Heart left ventricle (tissue), 16 donors: ENCODE measurements around the gene FAM149B1. TPM values are rescaled to one million over a fixed set of nuclear protein-coding genes. Genes with fewer than 3 reads are reported as not detected.
A peak's percentile ranks its signal among the peaks of the same experiment; 100 is the strongest.

Source experiments
- ATAC-seq, 4 donors: fragments of 200-7000 bp; cut with Tn5 transposase; one replicate each; pipeline ENCODE4 v1.9.1; 2020 to 2022; ENCODE audit warnings: moderate library complexity in 4 of 4, mild to moderate bottlenecking in 3 of 4, moderate number of reproducible peaks in 1 of 4
- DNase-seq, 5 donors: peaks; one replicate each; pipeline ENCODE4 v3.0.0-alpha.2; 2020
- H3K27ac ChIP-seq, 12 donors: fragments of 200-600 bp; sonication (generic) in 4 of 12; one replicate each; pipeline versions ENCODE4 v1.5.0 to v1.8.0; 2016 to 2022; ENCODE audit warnings: mild to moderate bottlenecking in 2 of 12
- H3K27me3 ChIP-seq, 9 donors: fragments of 200-600 bp; sonication (generic) in 2 of 9; one replicate each; pipeline versions ENCODE4 v1.5.1 to v1.8.0; 2016 to 2022; ENCODE audit warnings: mild to moderate bottlenecking in 3 of 9
- H3K36me3 ChIP-seq, 9 donors: fragments of 200-600 bp; sonication (generic) in 2 of 9; one replicate each; pipeline versions ENCODE4 v1.5.0 to v1.8.0; 2018 to 2022; ENCODE audit warnings: mild to moderate bottlenecking in 2 of 9
- H3K4me1 ChIP-seq, 12 donors: fragments of 200-600 bp; sonication (generic) in 4 of 12; one replicate each; pipeline versions ENCODE4 v1.5.0 to v1.8.0; 2016 to 2022; ENCODE audit warnings: mild to moderate bottlenecking in 3 of 12
- H3K4me3 ChIP-seq, 12 donors: fragments of 200-600 bp; sonication (generic) in 4 of 12; one replicate each; pipeline versions ENCODE4 v1.5.0 to v1.8.0; 2017 to 2022; ENCODE audit warnings: mild to moderate bottlenecking in 9 of 12, moderate library complexity in 4 of 12
- H3K9me3 ChIP-seq, 12 donors: fragments of 200-600 bp; sonication (generic) in 4 of 12; one replicate each; pipeline versions ENCODE4 v1.5.0 to v1.8.0; 2016 to 2022; ENCODE audit warnings: mild to moderate bottlenecking in 1 of 12
- CTCF ChIP-seq, 12 donors: fragments of 200-600 bp; sonication (generic) in 4 of 12; IDR thresholded peaks; one replicate each; pipeline versions ENCODE4 v1.5.0 to v1.8.0; 2018 to 2022; ENCODE audit warnings: antibody characterized with exemption in 12 of 12, mild to moderate bottlenecking in 5 of 12
- POLR2A ChIP-seq, 2 donors: fragments of 450-650 bp; IDR thresholded peaks; one replicate each; pipeline ENCODE4 v1.6.1; 2017; ENCODE audit warnings: antibody characterized with exemption in 2 of 2, mild to moderate bottlenecking in 2 of 2, moderate library complexity in 2 of 2
- WGBS, 4 donors: extraction: QIAGEN DNeasy Blood & Tissue Kit in 2 of 4; methylation state at CpG; one replicate each; pipeline versions ENCODE4 v1.1.5 to v1.1.7; 2013 to 2018; 5-methylcytosine and 5-hydroxymethylcytosine counted together
- intact Hi-C, 10 donors: fragments of 100-400 bp; cut with DNase I; formaldehyde crosslinking; loops; one replicate each; pipeline versions ENCODE4 v1.11.1 to v1.14.2; 2022
- polyA plus RNA-seq, 2 donors: library from polyadenylated mRNA; stranded (reverse); fragments of 200-250 nt; gene quantifications; one replicate each; pipeline ENCODE4 v1.2.3, GENCODE V29; 2013
- total RNA-seq, 9 donors: library from RNA; depleted of rRNA in 2 of 9; stranded (reverse); fragments of >200 nt in 2 of 9; fragmentation: NEBNext Ultra II Directional in 3 of 9; extraction: Animal tissue kit (Norgen Biotek cat#: 25700) in 3 of 9; gene quantifications; one replicate each; pipeline versions ENCODE4 v1.1.0 to v1.2.4, GENCODE V29; 2016 to 2023
- donor health status: ischemic (EF 13 %, LVEDD 7.1; RV severe dilation, severe dysfunction).
- donor health status: healthy with polysubstance abuse.
- donor health status: DM: no; HTN: yes; CAD: no.
- donor health status: DM: no; HTN: no; CAD: no.
- donor health status: ischemic (EF 25% LVEDD 6.9; RV normal size, moderate dysfunction).
- donor health status: ischemic (EF 25% LVEDD 5.7; RV mildly dilated, moderate dysfunction).
- donor health status: healthy.
- donor health status: DM: yes; HTN: yes; CAD: no.
- donor health status: ischemic (EF 35%, LVEDD 5.7; RV mildly dilated, moderate dysfunction).
- donor health status: nonischemic (EF 11% LVEDD 7.7; RV severe dilation, severe dysfunction).
- donor health status: DM: yes; HTN: yes; CAD: no.
- donor health status: PGD.
- donor health status: ischemic (EF 29% LVEDD 5.4; RV normal size, mild dysfunction).
- donor health status: nonischemic (EF 23%, LVEDD 6.1; RV moderate dilation, normal function).

Gene FAM149B1
- total and polyA plus RNA-seq, 11 donors = 7.8 to 21.8 (median 17.8) TPM

- WGBS, 4 donors = 90 to 99% (median 93%) methylated on average over 3 of the region's 3 CpGs
- H3K27me3 ChIP-seq = no peaks in the 10 kb centered on the region
- H3K27ac ChIP-seq = no peak overlapping the region
- peaks cover 0 to 3% (median 0%) of the 10 kb centered on the region in 12 donors for H3K9me3 ChIP-seq
- H3K4me3 ChIP-seq = no peak overlapping the region
- ATAC-seq = no peak
- peaks cover 0 to 34% (median 19%) of the 10 kb centered on the region in 9 donors for H3K36me3 ChIP-seq
- TF ChIP-seq CTCF (IDR thresholded peaks at IDR 0.05) (no peak), POLR2A (IDR thresholded peaks at IDR 0.05) (no peak)
- peaks cover 0 to 6% (median 0%) of the 10 kb centered on the region in 12 donors for H3K4me1 ChIP-seq
- intact Hi-C loops = no loop called here
- no peak for DNase-seq
Measured at GRCh38 chr10:73205081-73205480, 37.2 kb downstream of the FAM149B1 start.

- H3K4me3 ChIP-seq = no peak overlapping the region
- intact Hi-C loops = no loop called here
- no peak for ATAC-seq
- peaks cover 0 to 37% (median 24%) of the 10 kb centered on the region in 9 donors for H3K36me3 ChIP-seq
- TF ChIP-seq CTCF (IDR thresholded peaks at IDR 0.05) (no peak), POLR2A (IDR thresholded peaks at IDR 0.05) (no peak)
- H3K27ac ChIP-seq = no peak overlapping the region
- DNase-seq = no peak
- H3K9me3 ChIP-seq = peaks cover 0 to 3% (median 0%) of the 10 kb centered on the region in 12 donors
- WGBS, 4 donors = 86 to 100% (median 96%) methylated on average over 1 of the region's 1 CpG
- no peaks in the 10 kb centered on the region for H3K27me3 ChIP-seq
- peaks cover 0 to 6% (median 0%) of the 10 kb centered on the region in 12 donors for H3K4me1 ChIP-seq
Measured at GRCh38 chr10:73205890-73206289, 38.0 kb downstream of the FAM149B1 start.

GRCh38 chr10:73206385-73206784 is 38.5 kb downstream of the FAM149B1 start:
- H3K27ac ChIP-seq = no peak overlapping the region
- DNase-seq = no peak
- peaks cover 0 to 6% (median 0%) of the 10 kb centered on the region in 12 donors for H3K4me1 ChIP-seq
- TF ChIP-seq CTCF (IDR thresholded peaks at IDR 0.05) = no peak
- TF ChIP-seq POLR2A (IDR thresholded peaks at IDR 0.05) = no peak
- H3K9me3 ChIP-seq = peaks cover 0 to 3% (median 0%) of the 10 kb centered on the region in 12 donors
- WGBS, 4 donors = 97 to 100% (median 98%) methylated on average over 5 of the region's 5 CpGs
- intact Hi-C loops = no loop called here
- H3K4me3 ChIP-seq = no peak overlapping the region
- H3K36me3 ChIP-seq = peaks cover 0 to 37% (median 27%) of the 10 kb centered on the region in 9 donors
- no peak for ATAC-seq
- no peaks in the 10 kb centered on the region for H3K27me3 ChIP-seq

GRCh38 chr10:73207883-73208282 is 40.0 kb downstream of the FAM149B1 start:
- intact Hi-C loops = no loop called here
- peak in 3 of 4 donors; percentile 45 to 62 (median 45) for ATAC-seq
- H3K9me3 ChIP-seq = peaks cover 0 to 3% (median 0%) of the 10 kb centered on the region in 12 donors
- peak in 2 of 5 donors; percentile 33 to 47 for DNase-seq
- TF ChIP-seq POLR2A (IDR thresholded peaks at IDR 0.05) = no peak
- no peak for TF ChIP-seq CTCF (IDR thresholded peaks at IDR 0.05)
- H3K36me3 ChIP-seq = peaks cover 0 to 46% (median 26%) of the 10 kb centered on the region in 9 donors
- H3K4me3 ChIP-seq = no peak overlapping the region
- no peaks in the 10 kb centered on the region for H3K27me3 ChIP-seq
- WGBS, 4 donors = 64 to 74% (median 72%) methylated on average over 2 of the region's 2 CpGs
- H3K27ac ChIP-seq = peak overlapping the region in 1 of 12 donors; percentile 15
- peaks cover 0 to 6% (median 0%) of the 10 kb centered on the region in 12 donors for H3K4me1 ChIP-seq
